HL-60/S4 treated with retinoic acid at 250 ng/mL for 4 days and 3 days (cell line): Measurements from ENCODE around the gene VWA3A.

Experiments
- in situ Hi-C: fragments of 300-500 bp; cut with MboI; formaldehyde crosslinking; loops from 2 replicates; pipeline ENCODE4 v1.7.0; 2022; ENCODE audit warnings: low sequenced_read_pairs

The VWA3A gene

GRCh38 chr16:22177968-22178930 is 85.9 kb downstream of the VWA3A start:
- in situ Hi-C loops, result no loop called here

- in situ Hi-C loops, result no loop called here
These were observed 89.1 kb downstream of the VWA3A start for GRCh38 chr16:22181426-22181825.

GRCh38 chr16:22181843-22182242 is 89.5 kb downstream of the VWA3A start:
- in situ Hi-C loops, result no loop called here

- in situ Hi-C loops, result no loop called here
These were observed 91.0 kb downstream of the VWA3A start for GRCh38 chr16:22183335-22183734.

- in situ Hi-C loops, result no loop called here
These were observed 91.7 kb downstream of the VWA3A start for GRCh38 chr16:22183901-22184614.

GRCh38 chr16:22184615-22184968 is 92.3 kb downstream of the VWA3A start:
- in situ Hi-C loops, result no loop called here

- in situ Hi-C loops, result no loop called here
These were observed 94.2 kb downstream of the VWA3A start for GRCh38 chr16:22186517-22186916.

- in situ Hi-C loops, result no loop called here
These were observed 95.9 kb downstream of the VWA3A start for GRCh38 chr16:22188267-22188594.

GRCh38 chr16:22188595-22189442 is 96.5 kb downstream of the VWA3A start:
- in situ Hi-C loops, result no loop called here

GRCh38 chr16:22189473-22190080 is 97.2 kb downstream of the VWA3A start:
- in situ Hi-C loops, result no loop called here

GRCh38 chr16:22190081-22190775 is 97.9 kb downstream of the VWA3A start:
- in situ Hi-C loops, result no loop called here

- in situ Hi-C loops, result no loop called here
These were observed 98.6 kb downstream of the VWA3A start for GRCh38 chr16:22190776-22191531.

- in situ Hi-C loops, result no loop called here
These were observed 99.4 kb downstream of the VWA3A start for GRCh38 chr16:22191532-22192260.

- in situ Hi-C loops, result no loop called here
These were observed 100.1 kb downstream of the VWA3A start for GRCh38 chr16:22192261-22193062.

- in situ Hi-C loops, result no loop called here
These were observed 100.7 kb downstream of the VWA3A start for GRCh38 chr16:22193063-22193411.

- in situ Hi-C loops, result loop anchor here (5.0 kb wide), 1 partner anchor 102 kb away; the partner anchor contains the start of gene POLR3E
These were observed 102.5 kb downstream of the VWA3A start for GRCh38 chr16:22194707-22195444.

GRCh38 chr16:22195445-22195694 is 103.0 kb downstream of the VWA3A start:
- in situ Hi-C loops, result loop anchor here (5.0 kb wide), 1 partner anchor 102 kb away; the partner anchor contains the start of gene POLR3E
